Esophagus squamous epithelium (tissue), 4 donors: ENCODE data around the gene MTMR8.
"Not testable (repeated sequence)": the region's sequence is repeated elsewhere in the genome, so short reads cannot be mapped to it uniquely, and the experiment has no call there.

Experiments
- POLR2A ChIP-seq, 4 donors: fragments of 450-650 bp; IDR thresholded peaks; one replicate each; pipeline ENCODE4 v1.6.1; 2017; ENCODE audit warnings: antibody characterized with exemption in 4 of 4, mild to moderate bottlenecking in 4 of 4, moderate library complexity in 3 of 4
- TF ChIP-seq, protein P1 (sequence below), 6 experiments: fragments of 450-650 bp in 4 of 6; fragments of 200-600 bp in 2 of 6; sonication (generic) in 2 of 6; IDR thresholded peaks; one replicate each; pipeline ENCODE4 v1.5.1; 2016 to 2019; ENCODE audit warnings: antibody characterized with exemption in 6 of 6, mild to moderate bottlenecking in 4 of 6, moderate library complexity in 4 of 6

DNA sequence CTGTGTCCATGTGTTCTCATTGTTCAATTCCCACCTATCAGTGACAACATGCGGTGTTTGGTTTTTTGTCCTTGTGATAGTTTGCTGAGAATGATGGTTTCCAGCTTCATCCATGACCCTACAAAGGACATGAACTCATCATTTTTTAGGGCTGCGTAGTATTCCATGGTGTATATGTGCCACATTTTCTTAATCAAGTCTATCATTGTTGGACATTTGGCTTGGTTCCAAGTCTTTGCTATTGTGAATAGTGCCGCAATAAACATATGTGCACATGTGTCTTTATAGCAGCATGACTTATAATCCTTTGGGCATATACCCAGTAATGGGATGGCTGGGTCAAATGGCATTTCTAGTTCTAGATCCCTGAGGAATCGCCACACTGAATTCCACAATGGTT, 14.5 kb downstream of the MTMR8 start:
- not testable (repeated sequence) for TF ChIP-seq POLR2A (IDR thresholded peaks at IDR 0.05)
- TF ChIP-seq, protein P1, sequence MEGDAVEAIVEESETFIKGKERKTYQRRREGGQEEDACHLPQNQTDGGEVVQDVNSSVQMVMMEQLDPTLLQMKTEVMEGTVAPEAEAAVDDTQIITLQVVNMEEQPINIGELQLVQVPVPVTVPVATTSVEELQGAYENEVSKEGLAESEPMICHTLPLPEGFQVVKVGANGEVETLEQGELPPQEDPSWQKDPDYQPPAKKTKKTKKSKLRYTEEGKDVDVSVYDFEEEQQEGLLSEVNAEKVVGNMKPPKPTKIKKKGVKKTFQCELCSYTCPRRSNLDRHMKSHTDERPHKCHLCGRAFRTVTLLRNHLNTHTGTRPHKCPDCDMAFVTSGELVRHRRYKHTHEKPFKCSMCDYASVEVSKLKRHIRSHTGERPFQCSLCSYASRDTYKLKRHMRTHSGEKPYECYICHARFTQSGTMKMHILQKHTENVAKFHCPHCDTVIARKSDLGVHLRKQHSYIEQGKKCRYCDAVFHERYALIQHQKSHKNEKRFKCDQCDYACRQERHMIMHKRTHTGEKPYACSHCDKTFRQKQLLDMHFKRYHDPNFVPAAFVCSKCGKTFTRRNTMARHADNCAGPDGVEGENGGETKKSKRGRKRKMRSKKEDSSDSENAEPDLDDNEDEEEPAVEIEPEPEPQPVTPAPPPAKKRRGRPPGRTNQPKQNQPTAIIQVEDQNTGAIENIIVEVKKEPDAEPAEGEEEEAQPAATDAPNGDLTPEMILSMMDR (IDR thresholded peaks at IDR 0.05) = not testable (repeated sequence)
